Epithelial cell of esophagus (primary cell): ENCODE measurements around the gene NKX6-2.

ENCODE experiments used
- DNase-seq: peaks from one replicate; pipeline ENCODE4 v3.0.0; 2010; ENCODE audit warnings: low read depth
- H3K4me3 ChIP-seq: 2 replicates; pipeline ENCODE4 v1.5.1; 2011; ENCODE audit warnings: mild to moderate bottlenecking, low read length, control low read depth
- TF ChIP-seq, protein P1 (sequence below): IDR thresholded peaks from 2 replicates; pipeline ENCODE4 v1.5.1; 2011; ENCODE audit warnings: low read depth, mild to moderate bottlenecking, low read length, control low read depth, inconsistent platforms; ENCODE audit not compliant: insufficient read depth; ENCODE audit errors: missing control alignments

The NKX6-2 gene

DNA sequence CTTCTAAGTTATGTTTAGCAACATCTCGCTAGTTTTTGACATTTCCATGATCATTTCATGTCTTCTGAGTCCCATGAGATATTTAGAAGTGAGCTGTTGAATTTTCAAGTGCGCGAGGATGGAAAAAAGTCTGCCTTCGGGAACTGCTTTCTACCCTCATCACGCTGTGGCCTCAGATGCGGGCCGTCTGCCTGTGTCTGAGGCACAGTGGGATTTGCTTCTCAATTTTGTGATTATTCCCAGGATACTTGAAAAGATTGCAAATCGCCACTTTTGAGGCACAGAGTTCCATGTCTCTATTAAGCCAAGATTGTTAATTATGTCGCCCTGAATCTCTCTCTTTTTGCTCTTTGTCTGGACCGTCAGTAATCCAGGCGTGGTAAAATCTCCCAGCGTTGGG, 30.8 kb upstream of the NKX6-2 start:
- no peak for DNase-seq
- TF ChIP-seq, protein P1, sequence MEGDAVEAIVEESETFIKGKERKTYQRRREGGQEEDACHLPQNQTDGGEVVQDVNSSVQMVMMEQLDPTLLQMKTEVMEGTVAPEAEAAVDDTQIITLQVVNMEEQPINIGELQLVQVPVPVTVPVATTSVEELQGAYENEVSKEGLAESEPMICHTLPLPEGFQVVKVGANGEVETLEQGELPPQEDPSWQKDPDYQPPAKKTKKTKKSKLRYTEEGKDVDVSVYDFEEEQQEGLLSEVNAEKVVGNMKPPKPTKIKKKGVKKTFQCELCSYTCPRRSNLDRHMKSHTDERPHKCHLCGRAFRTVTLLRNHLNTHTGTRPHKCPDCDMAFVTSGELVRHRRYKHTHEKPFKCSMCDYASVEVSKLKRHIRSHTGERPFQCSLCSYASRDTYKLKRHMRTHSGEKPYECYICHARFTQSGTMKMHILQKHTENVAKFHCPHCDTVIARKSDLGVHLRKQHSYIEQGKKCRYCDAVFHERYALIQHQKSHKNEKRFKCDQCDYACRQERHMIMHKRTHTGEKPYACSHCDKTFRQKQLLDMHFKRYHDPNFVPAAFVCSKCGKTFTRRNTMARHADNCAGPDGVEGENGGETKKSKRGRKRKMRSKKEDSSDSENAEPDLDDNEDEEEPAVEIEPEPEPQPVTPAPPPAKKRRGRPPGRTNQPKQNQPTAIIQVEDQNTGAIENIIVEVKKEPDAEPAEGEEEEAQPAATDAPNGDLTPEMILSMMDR = no peak

DNA sequence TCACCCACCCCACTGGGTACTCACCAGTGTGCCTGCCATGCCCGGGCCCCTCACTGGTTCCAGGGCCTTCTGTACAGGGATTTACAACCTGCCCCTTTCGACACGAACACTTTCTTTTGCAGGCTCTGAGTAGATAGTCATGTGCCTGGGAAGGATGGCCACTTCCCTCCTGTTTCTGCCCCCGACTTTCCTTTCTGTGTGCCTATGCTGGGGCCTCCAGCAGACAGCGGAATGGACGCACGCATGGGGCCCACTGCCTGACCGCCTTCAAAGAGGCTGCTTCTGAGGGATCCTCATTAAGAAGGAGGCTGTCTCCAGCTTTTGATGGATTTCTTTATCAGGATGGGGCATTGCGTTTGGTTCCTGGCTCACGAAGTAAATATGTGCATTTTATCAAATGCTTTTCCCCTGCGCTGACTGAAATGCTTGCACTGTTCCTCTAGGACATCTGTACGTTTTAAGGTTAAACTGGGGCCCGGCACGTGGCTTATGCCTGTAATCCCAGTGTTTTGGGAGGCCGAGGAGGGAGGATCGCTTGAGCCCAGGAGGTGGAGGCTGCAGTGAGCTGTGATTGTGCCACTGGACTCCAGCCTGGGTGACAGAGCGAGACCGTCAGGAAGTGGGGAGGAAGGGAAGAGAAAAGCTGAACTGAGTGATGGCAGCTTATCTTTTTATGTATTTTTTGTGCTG, 29.4 kb upstream of the NKX6-2 start:
- H3K4me3 ChIP-seq = no peak overlapping the region
- TF ChIP-seq, protein P1 = no peak
- DNase-seq = no peak

More for the DNA sequence above, 30.8 kb upstream of the NKX6-2 start:
- H3K4me3 ChIP-seq = no peak overlapping the region

DNA sequence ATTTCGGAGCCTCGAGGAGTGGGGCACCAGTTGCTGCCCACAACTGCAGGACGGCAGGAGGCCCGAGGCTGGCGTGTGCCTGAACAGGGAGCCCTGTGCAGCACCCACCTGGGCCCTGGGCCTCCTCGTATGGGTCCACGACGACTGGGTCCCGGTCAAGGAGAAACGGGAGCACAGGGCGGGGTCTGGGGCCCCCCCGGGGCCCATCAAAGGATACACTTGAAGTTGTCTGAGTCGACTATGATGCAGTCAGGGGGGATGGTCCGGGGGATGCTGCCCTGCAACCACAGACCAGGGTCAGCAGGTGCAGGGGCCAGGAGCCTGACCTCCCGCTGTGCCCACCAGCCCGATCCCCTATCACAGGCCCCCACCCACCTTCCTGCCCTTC, 28.5 kb upstream of the NKX6-2 start:
- H3K4me3 ChIP-seq = no peak overlapping the region
- DNase-seq = no peak
- TF ChIP-seq, protein P1 = no peak

DNA sequence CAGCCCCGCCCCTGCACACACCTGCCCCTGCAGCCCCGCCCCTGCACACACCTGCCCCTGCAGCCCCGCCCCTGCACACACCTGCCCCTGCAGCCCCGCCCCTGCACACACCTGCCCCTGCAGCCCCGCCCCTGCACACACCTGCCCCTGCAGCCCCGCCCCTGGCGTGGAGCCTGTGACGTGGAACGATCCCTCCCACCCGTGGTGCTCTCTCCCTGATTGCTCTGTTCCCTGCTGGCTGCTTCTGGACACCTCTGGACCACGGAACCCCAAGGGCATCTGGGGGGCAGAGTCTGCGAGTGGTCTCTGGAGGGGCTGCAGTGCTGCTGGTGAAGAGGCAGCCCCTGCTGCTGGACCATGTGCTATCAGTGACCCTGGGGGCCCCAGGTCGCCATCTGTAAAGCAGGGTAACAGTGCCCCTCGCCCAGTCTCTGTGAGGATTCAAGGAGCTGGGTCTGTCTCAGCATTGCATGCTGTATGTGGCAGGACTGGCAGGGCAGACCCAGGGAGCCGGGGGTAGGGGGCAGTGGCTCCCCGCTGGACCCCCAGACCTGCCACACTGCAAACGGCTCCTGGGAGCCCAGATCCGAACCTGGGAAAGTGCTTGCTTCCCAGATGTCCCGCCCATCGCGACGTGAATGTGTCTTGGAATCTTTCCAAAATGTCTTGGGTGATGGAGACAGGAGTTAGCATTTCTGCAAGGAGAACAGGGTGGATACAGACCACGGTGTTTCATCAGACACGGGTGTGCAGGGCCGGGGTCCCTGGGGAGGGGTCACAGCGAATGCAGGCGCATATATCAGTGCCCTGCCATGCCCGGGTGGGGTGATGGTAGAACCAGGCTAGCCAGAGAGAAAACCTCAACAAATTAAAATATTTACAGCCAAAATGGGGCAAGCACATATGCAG, 27.9 kb upstream of the NKX6-2 start:
- no peak for DNase-seq
- H3K4me3 ChIP-seq = no peak overlapping the region
- TF ChIP-seq, protein P1 = no peak

DNA sequence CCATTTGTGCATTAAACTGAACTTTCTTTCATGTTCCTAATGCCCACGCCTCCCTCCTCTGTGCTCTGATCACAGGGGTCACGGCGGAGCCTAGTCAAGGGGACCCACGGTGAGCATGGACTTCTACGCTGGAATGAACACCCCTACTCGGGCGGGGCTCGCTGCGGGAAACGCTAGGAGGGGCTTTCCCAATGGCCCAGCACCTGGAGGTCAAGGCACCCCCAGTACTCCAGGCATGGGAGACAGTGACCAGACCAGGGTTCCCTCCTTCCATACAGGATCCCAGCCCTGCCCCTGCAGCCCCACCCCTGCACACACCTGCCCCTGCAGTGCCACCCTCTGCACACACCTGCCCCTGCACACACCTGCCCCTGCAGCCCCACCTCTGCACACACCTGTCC, 27.1 kb upstream of the NKX6-2 start:
- H3K4me3 ChIP-seq = no peak overlapping the region
- no peak for DNase-seq
- TF ChIP-seq, protein P1 = no peak

DNA sequence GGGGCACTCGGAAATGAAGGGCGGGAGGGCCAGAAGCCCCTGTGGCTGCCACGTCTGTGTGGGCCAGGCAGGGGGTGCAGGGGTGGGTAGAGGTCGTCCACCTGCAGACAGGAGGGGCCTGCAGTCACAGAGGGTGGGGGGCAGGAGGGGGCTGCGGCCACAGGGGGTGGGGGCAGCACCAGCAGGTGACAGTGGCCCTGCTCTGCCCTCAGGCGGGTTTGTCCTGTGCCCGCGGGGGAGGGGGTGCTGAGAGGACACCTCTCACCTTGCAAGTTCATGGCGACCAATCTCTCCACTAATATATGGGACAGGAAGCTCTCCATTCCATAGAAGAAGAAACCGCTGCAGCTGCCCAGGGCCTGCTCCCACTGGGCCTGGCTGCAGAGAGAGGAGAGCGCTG, 26.6 kb upstream of the NKX6-2 start:
- H3K4me3 ChIP-seq = no peak overlapping the region
- TF ChIP-seq, protein P1 = no peak
- no peak for DNase-seq
